Cardiac fibroblast (primary cell): ENCODE results near the gene ERVK3-1.

Source experiments
- DNase-seq, 2 donors: peaks; one replicate each; pipeline versions ENCODE4 v3.0.0 to v3.0.0-alpha.2; 2010; ENCODE audit warnings: low read depth in 2 of 2
- H3K4me3 ChIP-seq, 2 donors: replicated peaks in 1 of 2; 1 replicate in 1 of 2; 2 replicates in 1 of 2; pipeline ENCODE4 v1.5.1; 2011; ENCODE audit warnings: low read depth in 2 of 2, low read length in 2 of 2, mild to moderate bottlenecking in 2 of 2, moderate library complexity in 1 of 2
- TF ChIP-seq, protein P1 (sequence below): IDR thresholded peaks from one replicate; pipeline ENCODE4 v1.5.1; 2011; ENCODE audit warnings: low read depth, mild to moderate bottlenecking, low read length, inconsistent platforms

Gene ERVK3-1

DNA sequence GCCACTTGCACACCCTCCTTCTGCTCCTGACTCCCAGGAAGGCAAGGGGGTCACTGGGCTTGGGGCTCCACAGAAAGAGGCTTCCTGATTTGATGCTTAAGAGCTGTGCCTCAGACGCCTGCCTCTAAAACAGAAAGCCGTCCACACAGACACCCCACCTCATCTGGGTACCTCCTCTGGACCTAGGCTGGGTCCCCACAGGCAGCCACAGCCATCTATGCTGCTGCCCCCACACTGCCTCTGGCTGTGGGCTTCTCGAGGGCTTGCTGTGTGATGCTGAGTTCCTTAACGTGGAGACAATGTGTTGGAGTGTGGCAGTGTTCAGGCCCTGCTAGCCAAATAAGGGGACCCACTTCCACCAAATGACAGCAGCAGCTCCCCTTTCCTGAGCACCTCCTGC is 13.1 kb downstream of the ERVK3-1 start:
- no peak overlapping the region for H3K4me3 ChIP-seq
- DNase-seq, result no peak
- TF ChIP-seq, protein P1, sequence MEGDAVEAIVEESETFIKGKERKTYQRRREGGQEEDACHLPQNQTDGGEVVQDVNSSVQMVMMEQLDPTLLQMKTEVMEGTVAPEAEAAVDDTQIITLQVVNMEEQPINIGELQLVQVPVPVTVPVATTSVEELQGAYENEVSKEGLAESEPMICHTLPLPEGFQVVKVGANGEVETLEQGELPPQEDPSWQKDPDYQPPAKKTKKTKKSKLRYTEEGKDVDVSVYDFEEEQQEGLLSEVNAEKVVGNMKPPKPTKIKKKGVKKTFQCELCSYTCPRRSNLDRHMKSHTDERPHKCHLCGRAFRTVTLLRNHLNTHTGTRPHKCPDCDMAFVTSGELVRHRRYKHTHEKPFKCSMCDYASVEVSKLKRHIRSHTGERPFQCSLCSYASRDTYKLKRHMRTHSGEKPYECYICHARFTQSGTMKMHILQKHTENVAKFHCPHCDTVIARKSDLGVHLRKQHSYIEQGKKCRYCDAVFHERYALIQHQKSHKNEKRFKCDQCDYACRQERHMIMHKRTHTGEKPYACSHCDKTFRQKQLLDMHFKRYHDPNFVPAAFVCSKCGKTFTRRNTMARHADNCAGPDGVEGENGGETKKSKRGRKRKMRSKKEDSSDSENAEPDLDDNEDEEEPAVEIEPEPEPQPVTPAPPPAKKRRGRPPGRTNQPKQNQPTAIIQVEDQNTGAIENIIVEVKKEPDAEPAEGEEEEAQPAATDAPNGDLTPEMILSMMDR, result no peak

DNA sequence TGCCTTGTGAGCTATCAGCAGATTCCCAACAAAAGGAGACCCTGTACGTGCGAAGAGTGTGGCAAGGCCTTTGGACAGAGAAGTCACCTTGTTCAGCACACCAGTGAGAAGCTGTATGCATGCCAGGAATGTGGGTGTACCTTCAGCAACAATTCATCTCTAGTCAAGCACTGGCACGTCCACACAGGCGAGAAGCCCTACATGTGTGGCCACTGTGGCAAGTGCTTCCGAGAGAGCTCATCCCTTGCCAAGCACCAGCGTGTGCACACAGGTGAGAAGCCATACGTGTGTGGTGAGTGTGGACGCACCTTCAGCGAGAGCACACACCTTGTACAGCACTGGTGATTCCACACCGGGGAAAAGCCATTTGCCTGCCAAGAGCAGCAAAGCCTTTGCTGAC is 14.1 kb downstream of the ERVK3-1 start:
- TF ChIP-seq, protein P1, result no peak
- no peak for DNase-seq
- H3K4me3 ChIP-seq, result no peak overlapping the region

DNA sequence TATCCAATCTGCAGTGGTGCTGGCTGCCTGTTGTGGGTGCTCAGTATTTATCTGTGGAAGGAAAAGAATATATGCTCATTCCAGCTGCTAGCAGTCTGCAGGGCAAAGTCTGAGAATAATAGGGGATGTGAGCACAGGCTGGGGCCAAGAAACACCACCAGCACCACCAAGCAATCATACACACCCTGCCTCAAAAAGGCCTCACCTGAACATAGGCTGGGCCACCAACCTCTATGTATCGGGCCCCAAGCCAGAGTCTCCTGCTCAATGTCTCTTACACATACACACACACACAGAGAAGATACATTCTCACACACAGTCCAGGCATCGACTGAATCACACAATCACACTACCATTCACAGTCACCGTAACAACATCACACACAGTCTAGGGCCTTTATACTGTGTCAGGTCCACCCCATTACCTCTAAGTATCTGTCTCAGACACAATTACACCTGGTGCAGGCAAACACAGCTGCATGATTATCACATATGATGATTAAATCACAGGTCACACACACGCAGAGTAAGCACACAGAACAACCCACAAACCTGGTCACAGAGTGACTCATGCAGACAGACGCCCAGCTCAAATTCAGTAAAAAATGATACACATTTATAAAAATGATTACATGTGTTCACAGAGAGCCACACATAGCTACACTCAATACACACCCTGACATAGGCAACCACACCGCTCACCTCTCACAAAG is 20.3 kb downstream of the ERVK3-1 start:
- DNase-seq, result peak in 1 of 2 donors; percentile 40
- peak overlapping the region; percentile 86 to 91 for H3K4me3 ChIP-seq
- TF ChIP-seq, protein P1, result no peak

DNA sequence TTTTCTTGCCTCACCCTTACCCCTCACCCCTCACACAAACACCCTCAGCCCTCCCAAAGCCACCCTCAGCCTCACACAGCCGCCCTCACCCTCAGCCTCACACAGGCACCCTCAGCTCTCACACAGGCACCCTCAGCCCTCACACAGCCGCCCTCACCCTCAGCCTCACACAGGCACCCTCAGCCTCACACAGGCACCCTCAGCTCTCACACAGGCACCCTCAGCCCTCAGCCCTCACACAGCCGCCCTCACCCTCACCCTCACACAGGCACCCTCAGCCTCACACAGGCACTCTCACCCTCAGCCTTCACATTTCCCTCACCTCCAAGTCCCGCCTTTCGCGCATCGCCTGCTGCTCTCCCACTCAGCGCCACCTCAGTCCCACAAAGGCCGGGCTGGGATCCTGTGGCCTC is 21.3 kb downstream of the ERVK3-1 start:
- peak overlapping the region; percentile 86 to 91 for H3K4me3 ChIP-seq
- DNase-seq, result no peak
- TF ChIP-seq, protein P1, result no peak

DNA sequence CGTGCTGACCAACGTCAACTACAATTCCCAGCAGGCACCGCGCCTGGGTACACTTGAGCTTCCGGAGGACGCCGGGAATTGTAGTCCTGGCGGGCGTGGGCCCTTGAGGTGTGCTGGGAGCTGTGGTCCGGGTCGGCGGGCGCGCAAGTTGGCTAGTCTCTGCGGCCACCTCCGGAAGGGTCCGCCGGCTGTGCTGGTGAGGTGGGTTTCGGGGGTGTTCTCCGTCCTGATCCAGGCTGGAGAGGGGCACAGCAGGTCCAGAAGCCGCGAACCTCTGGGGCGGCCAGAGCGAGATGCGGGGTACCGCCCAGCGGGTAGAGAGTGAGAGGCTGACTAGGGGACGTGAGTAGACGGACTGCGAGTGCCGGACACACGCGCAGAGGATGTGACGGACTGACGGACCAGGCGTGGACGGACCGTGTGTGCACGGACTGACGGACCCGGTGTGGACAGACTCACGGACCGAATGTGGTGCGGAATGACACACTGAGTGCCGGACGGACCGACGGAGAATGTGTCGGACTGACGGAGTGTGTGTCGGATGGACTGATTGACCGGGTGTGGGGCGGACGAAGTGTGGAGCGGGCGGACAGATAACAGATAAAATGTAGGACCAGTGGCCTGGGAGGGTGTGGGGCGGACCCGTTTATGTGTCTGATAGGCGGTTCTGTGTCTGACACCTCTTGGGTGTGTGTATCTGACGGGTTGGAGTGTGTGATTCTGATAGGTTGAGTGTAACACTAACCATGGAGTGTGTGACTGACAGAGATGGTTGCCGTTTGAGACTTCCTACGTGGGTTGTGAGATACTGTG is 21.9 kb downstream of the ERVK3-1 start, which contains the start of gene ZSCAN22:
ZSCAN22 (plus strand) TSS at position 81 of the 813 bp plus-strand sequence. CDS start 7,809 bp downstream, outside the sequence.
- peak; percentile 96 to 98 for DNase-seq
- TF ChIP-seq, protein P1, result no peak
- H3K4me3 ChIP-seq, result peak within 1 kb of the TSS; percentile 86 to 91

DNA sequence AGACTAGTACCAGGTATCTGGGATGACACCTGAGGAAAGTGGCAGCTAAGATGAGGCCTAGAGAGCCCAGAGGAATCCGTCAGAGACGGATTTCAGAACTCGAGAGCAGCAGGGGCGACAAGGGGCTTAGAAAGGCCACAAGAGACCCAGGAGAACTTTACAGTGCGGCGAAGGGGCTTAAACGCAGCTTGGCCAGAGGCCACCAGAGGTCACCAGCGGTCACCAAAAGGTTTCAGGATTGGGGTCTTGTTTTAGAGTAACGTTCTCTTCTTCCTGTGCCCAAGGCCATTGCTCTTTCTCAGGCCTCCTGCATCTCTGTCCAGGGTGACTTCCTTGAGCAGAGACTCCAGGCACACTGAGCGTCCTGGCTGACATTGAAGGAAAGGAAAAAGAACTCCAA is 23.8 kb downstream of the ERVK3-1 start:
- H3K4me3 ChIP-seq, result no peak overlapping the region
- no peak for DNase-seq
- TF ChIP-seq, protein P1, result no peak
